IMR-90 (cell line): ENCODE results near the gene PAX5. TPM values are rescaled to one million over a fixed set of nuclear protein-coding genes. Genes with fewer than 3 reads are reported as not detected.

Experiments used
- ATAC-seq: fragments of 200-7000 bp; cut with Tn5 transposase; 2 replicates; pipeline ENCODE4 v1.9.1; 2020; ENCODE audit warnings: low read depth, mild to moderate bottlenecking, moderate library complexity
- BruUV-seq: library from RNA; stranded (reverse); fragments of 400-500 nt; replicated peaks from 2 replicates; lab custom pipeline; 2021; lab: Mats Ljungman, UMichigan
- CTCF ChIA-PET: fragments of 300-600 bp; formaldehyde crosslinking; extraction: SDS; loops from one replicate; lab custom pipeline; 2021; ENCODE audit warnings: antibody characterized with exemption; lab: Yijun Ruan, JAX
- POLR2A ChIA-PET: fragments of 300-600 bp; sonication (Branson Sonifier 250); formaldehyde crosslinking; loops from one replicate; lab custom pipeline; 2022; ENCODE audit warnings: antibody characterized with exemption; ENCODE audit not compliant: unreplicated experiment; lab: Charles Lee
- DNase-seq: peaks from one replicate; pipeline ENCODE4 v3.0.0; 2013
- H2AFZ ChIP-seq: replicated peaks from 2 replicates; pipeline ENCODE3; 2013; ENCODE audit warnings: low read length, mild to moderate bottlenecking; ENCODE audit not compliant: poor library complexity
- H2AK5ac ChIP-seq: 2 replicates; pipeline ENCODE4 v1.6.1; 2013; ENCODE audit warnings: low read depth, low read length, inconsistent platforms
- H2AK9ac ChIP-seq: replicated peaks from 2 replicates; pipeline ENCODE3; 2013; ENCODE audit warnings: mild to moderate bottlenecking, low read depth, low read length, moderate library complexity; ENCODE audit not compliant: poor library complexity
- H2BK120ac ChIP-seq: 2 replicates; pipeline ENCODE4 v1.6.1; 2013; ENCODE audit warnings: low read depth, low read length, inconsistent platforms
- H2BK15ac ChIP-seq: 3 replicates; pipeline ENCODE4 v1.6.1; 2013; ENCODE audit warnings: low read depth, low read length, inconsistent platforms
- H2BK20ac ChIP-seq: 2 replicates; pipeline ENCODE4 v1.6.1; 2013; ENCODE audit warnings: low read depth, mild to moderate bottlenecking, inconsistent platforms, low read length, moderate library complexity
- H2BK5ac ChIP-seq: 2 replicates; pipeline ENCODE4 v1.6.1; 2013; ENCODE audit warnings: mild to moderate bottlenecking, low read depth, low read length, inconsistent platforms; ENCODE audit not compliant: poor library complexity, severe bottlenecking
- H3K14ac ChIP-seq: replicated peaks from 2 replicates; pipeline ENCODE4 v1.6.1; 2013; ENCODE audit warnings: low read depth, low read length, inconsistent platforms
- H3K18ac ChIP-seq: 2 replicates; pipeline ENCODE4 v1.6.1; 2013; ENCODE audit warnings: low read depth, low read length, control low read depth
- H3K23ac ChIP-seq: 2 replicates; pipeline ENCODE4 v1.6.1; 2013; ENCODE audit warnings: low read depth, low read length, inconsistent platforms
- H3K27ac ChIP-seq: 2 replicates; pipeline ENCODE4 v1.5.1; 2013; ENCODE audit warnings: mild to moderate bottlenecking, control low read depth, low read length; ENCODE audit not compliant: insufficient read depth
- H3K27me3 ChIP-seq: 2 replicates; pipeline ENCODE4 v1.6.1; 2013; ENCODE audit warnings: low read length; ENCODE audit not compliant: control insufficient read depth, insufficient read depth
- H3K36me3 ChIP-seq: 2 replicates; pipeline ENCODE4 v1.6.1; 2013; ENCODE audit warnings: low read length, mixed read lengths; ENCODE audit not compliant: control insufficient read depth, insufficient read depth
- H3K4ac ChIP-seq: 2 replicates; pipeline ENCODE4 v1.6.1; 2013; ENCODE audit warnings: low read depth, low read length, inconsistent platforms
- H3K4me1 ChIP-seq: 2 replicates; pipeline ENCODE4 v1.6.1; 2013; ENCODE audit warnings: low read length, mixed read lengths; ENCODE audit not compliant: control insufficient read depth, insufficient read depth
- H3K4me2 ChIP-seq: 2 replicates; pipeline ENCODE4 v1.6.1; 2013; ENCODE audit warnings: low read depth, mild to moderate bottlenecking, control low read depth, low read length, moderate library complexity
- H3K4me3 ChIP-seq: 2 replicates; pipeline ENCODE4 v1.5.1; 2013; ENCODE audit warnings: low read depth, mild to moderate bottlenecking, control low read depth, low read length, moderate library complexity; ENCODE audit not compliant: insufficient read depth
- H3K56ac ChIP-seq: 2 replicates; pipeline ENCODE4 v1.6.1; 2013; ENCODE audit warnings: low read length, inconsistent platforms; ENCODE audit not compliant: insufficient read depth; ENCODE audit errors: extremely low read depth
- H3K79me1 ChIP-seq, 2 experiments: 2 replicates each; pipeline ENCODE4 v1.6.1; 2013; ENCODE audit warnings: low read length in 2 of 2, inconsistent platforms in 1 of 2, low read depth in 1 of 2
- H3K9ac ChIP-seq: 2 replicates; pipeline ENCODE4 v1.6.1; 2013; ENCODE audit warnings: low read depth, low read length, control low read depth
- H3K9me1 ChIP-seq: 2 replicates; pipeline ENCODE4 v1.6.1; 2013; ENCODE audit warnings: low read length, inconsistent platforms; ENCODE audit not compliant: insufficient read depth
- H3K9me3 ChIP-seq: 2 replicates; pipeline ENCODE4 v1.6.1; 2013; ENCODE audit warnings: low read length; ENCODE audit not compliant: control insufficient read depth, insufficient read depth
- H4K20me1 ChIP-seq: 2 replicates; pipeline ENCODE4 v1.6.1; 2013; ENCODE audit warnings: low read length, inconsistent platforms; ENCODE audit not compliant: insufficient read depth
- H4K5ac ChIP-seq: 2 replicates; pipeline ENCODE4 v1.6.1; 2013; ENCODE audit warnings: mild to moderate bottlenecking, low read depth, low read length, control low read depth
- H4K8ac ChIP-seq, 2 experiments: 2 replicates each; pipeline ENCODE4 v1.6.1; 2013; ENCODE audit warnings: low read depth in 2 of 2, low read length in 2 of 2, control low read depth in 1 of 2, inconsistent platforms in 1 of 2
- H4K91ac ChIP-seq: 2 replicates; pipeline ENCODE4 v1.6.1; 2013; ENCODE audit warnings: low read depth, low read length, inconsistent platforms; ENCODE audit not compliant: insufficient read depth
- CEBPB ChIP-seq: IDR thresholded peaks from 2 replicates; pipeline ENCODE4 v1.6.1; 2012; ENCODE audit warnings: low read depth, low read length, improper control_type of control experiment
- FOS ChIP-seq: fragments of 150-350 bp; IDR thresholded peaks from 2 replicates; pipeline ENCODE4 v1.6.1; 2016; ENCODE audit warnings: low read depth, low read length
- MAFK ChIP-seq: IDR thresholded peaks from 2 replicates; pipeline ENCODE4 v1.6.1; 2012; ENCODE audit warnings: low read depth, low read length, improper control_type of control experiment
- MAZ ChIP-seq: IDR thresholded peaks from 2 replicates; pipeline ENCODE4 v1.6.1; 2012; ENCODE audit warnings: low read depth, mild to moderate bottlenecking, low read length, improper control_type of control experiment, moderate library complexity, borderline replicate concordance
- MXI1 ChIP-seq: IDR thresholded peaks from 2 replicates; pipeline ENCODE4 v1.6.1; 2012; ENCODE audit warnings: low read depth, mild to moderate bottlenecking, low read length, moderate library complexity, borderline replicate concordance
- NFE2L2 ChIP-seq: fragments of 150-350 bp; IDR thresholded peaks from 2 replicates; pipeline ENCODE4 v1.6.1; 2016; ENCODE audit warnings: low read depth, mild to moderate bottlenecking, low read length
- POLR2A ChIP-seq: IDR thresholded peaks from 2 replicates; pipeline ENCODE4 v1.6.1; 2012; ENCODE audit warnings: mild to moderate bottlenecking, low read depth, low read length
- RAD21 ChIP-seq: IDR thresholded peaks from 2 replicates; pipeline ENCODE4 v1.6.1; 2012; ENCODE audit warnings: low read length, improper control_type of control experiment
- RCOR1 ChIP-seq: IDR thresholded peaks from 2 replicates; pipeline ENCODE4 v1.6.1; 2012; ENCODE audit warnings: mild to moderate bottlenecking, low read length, improper control_type of control experiment; ENCODE audit not compliant: insufficient replicate concordance
- SMC3 ChIP-seq: fragments of 150-350 bp; IDR thresholded peaks from 2 replicates; pipeline ENCODE4 v1.6.1; 2016; ENCODE audit warnings: low read depth, mild to moderate bottlenecking, antibody characterized with exemption, low read length, moderate library complexity
- dilution Hi-C: fragments of 300-500 bp; cut with HindIII; formaldehyde crosslinking; loops from one replicate; pipeline ENCODE4 v1.14.3; 2018; ENCODE audit warnings: low sequenced_read_pairs; ENCODE audit not compliant: unreplicated experiment
- in situ Hi-C: fragments of 300-500 bp; cut with MboI; formaldehyde crosslinking; loops from 3 replicates; pipeline ENCODE4 v1.14.3; 2019; ENCODE audit warnings: low sequenced_read_pairs, inconsistent platforms, mixed read lengths
- intact Hi-C: fragments of 100-400 bp; cut with micrococcal nuclease; formaldehyde crosslinking; loops from 2 replicates; pipeline ENCODE4 v1.10.0; 2022
- polyA plus RNA-seq, 3 experiments: library from polyadenylated mRNA; depleted of rRNA; stranded (reverse); fragments of >200 nt; gene quantifications; 2 replicates each; pipeline ENCODE4 v1.2.3, GENCODE V29; 2012; ENCODE audit warnings: low replicate concordance in 1 of 3
- total RNA-seq: library from RNA; depleted of rRNA; stranded (reverse); fragments of >200 nt; gene quantifications from 2 replicates; pipeline ENCODE4 v1.2.3, GENCODE V29; 2012
- TF ChIP-seq, protein P1 (sequence below): fragments of 150-350 bp; IDR thresholded peaks from 2 replicates; pipeline ENCODE4 v1.6.1; 2016; ENCODE audit warnings: low read depth, mild to moderate bottlenecking, low read length, moderate library complexity, borderline replicate concordance
- TF ChIP-seq, protein P2 (sequence below): conservative IDR thresholded peaks from 2 replicates; pipeline ENCODE4 v1.5.1; 2012; ENCODE audit warnings: mild to moderate bottlenecking, low read depth, low read length, improper control_type of control experiment

Gene PAX5
- total and polyA plus RNA-seq, 2 of the 4 experiments (the other 2 are of a cell fraction), result not detected

- ChIA-PET POLR2A (no interaction called here), CTCF (no interaction called here)
- Histone ChIP-seq H2BK15ac (no peak overlapping the region), H4K5ac (no peak overlapping the region), H4K20me1 (no peaks in the 10 kb centered on the region), H3K23ac (no peak overlapping the region), H2BK20ac (no peak overlapping the region), H3K27ac (no peak overlapping the region), H3K27me3 (peaks cover 18% of the 10 kb centered on the region), H3K79me1 (no peaks in the 10 kb centered on the region), H3K4ac (no peak overlapping the region), H3K9me3 (no peaks in the 10 kb centered on the region), H3K4me3 (no peak overlapping the region), H3K36me3 (no peaks in the 10 kb centered on the region), H2BK120ac (no peak overlapping the region), H2AK9ac (no peak overlapping the region), H2AFZ (no peak overlapping the region), H3K14ac (no peak overlapping the region), H3K4me1 (no peaks in the 10 kb centered on the region), H3K9me1 (no peaks in the 10 kb centered on the region), H2BK5ac (no peak overlapping the region), H3K18ac (no peak overlapping the region), H4K8ac (no peak overlapping the region), H2AK5ac (no peak overlapping the region), H4K91ac (no peak overlapping the region), H3K4me2 (no peak overlapping the region), H3K9ac (no peak overlapping the region), H3K56ac (no peak overlapping the region)
- intact Hi-C loops, result no loop called here
- BruUV-seq, result no TSS peak
- ATAC-seq (no peak), DNase-seq (no peak)
- dilution Hi-C loops, result no loop called here
- no peak for TF ChIP-seq POLR2A
- TF ChIP-seq MXI1, result no peak
- TF ChIP-seq, protein P1, sequence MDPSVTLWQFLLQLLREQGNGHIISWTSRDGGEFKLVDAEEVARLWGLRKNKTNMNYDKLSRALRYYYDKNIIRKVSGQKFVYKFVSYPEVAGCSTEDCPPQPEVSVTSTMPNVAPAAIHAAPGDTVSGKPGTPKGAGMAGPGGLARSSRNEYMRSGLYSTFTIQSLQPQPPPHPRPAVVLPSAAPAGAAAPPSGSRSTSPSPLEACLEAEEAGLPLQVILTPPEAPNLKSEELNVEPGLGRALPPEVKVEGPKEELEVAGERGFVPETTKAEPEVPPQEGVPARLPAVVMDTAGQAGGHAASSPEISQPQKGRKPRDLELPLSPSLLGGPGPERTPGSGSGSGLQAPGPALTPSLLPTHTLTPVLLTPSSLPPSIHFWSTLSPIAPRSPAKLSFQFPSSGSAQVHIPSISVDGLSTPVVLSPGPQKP, result no peak
- TF ChIP-seq RAD21, result no peak
- TF ChIP-seq SMC3, result no peak
- no peak for TF ChIP-seq MAZ
- TF ChIP-seq NFE2L2, result no peak
- TF ChIP-seq, protein P2, sequence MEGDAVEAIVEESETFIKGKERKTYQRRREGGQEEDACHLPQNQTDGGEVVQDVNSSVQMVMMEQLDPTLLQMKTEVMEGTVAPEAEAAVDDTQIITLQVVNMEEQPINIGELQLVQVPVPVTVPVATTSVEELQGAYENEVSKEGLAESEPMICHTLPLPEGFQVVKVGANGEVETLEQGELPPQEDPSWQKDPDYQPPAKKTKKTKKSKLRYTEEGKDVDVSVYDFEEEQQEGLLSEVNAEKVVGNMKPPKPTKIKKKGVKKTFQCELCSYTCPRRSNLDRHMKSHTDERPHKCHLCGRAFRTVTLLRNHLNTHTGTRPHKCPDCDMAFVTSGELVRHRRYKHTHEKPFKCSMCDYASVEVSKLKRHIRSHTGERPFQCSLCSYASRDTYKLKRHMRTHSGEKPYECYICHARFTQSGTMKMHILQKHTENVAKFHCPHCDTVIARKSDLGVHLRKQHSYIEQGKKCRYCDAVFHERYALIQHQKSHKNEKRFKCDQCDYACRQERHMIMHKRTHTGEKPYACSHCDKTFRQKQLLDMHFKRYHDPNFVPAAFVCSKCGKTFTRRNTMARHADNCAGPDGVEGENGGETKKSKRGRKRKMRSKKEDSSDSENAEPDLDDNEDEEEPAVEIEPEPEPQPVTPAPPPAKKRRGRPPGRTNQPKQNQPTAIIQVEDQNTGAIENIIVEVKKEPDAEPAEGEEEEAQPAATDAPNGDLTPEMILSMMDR, result no peak
- TF ChIP-seq MAFK, result no peak
- TF ChIP-seq CEBPB, result no peak
- TF ChIP-seq FOS, result no peak
- no peak for TF ChIP-seq RCOR1
- in situ Hi-C loops, result no loop called here
Measured at GRCh38 chr9:36812556-36812955, 221.5 kb downstream of the PAX5 start.
